Endothelial cell of umbilical vein (primary cell): ENCODE measurements around the gene GULP1. TPM values are rescaled to one million over a fixed set of nuclear protein-coding genes. Genes with fewer than 3 reads are reported as not detected.

Experiments used
- BruUV-seq: library from RNA; stranded (reverse); fragments of 400-500 nt; replicated peaks from 2 replicates; lab custom pipeline; 2021; lab: Mats Ljungman, UMichigan
- CTCF ChIA-PET: fragments of 300-600, 350-600 bp; sonication (Branson Sonifier 250); formaldehyde crosslinking; loops from one replicate; lab custom pipeline; 2021; ENCODE audit warnings: antibody characterized with exemption, inconsistent platforms; lab: Charles Lee
- POLR2A ChIA-PET: fragments of 300-600, 350-600 bp; sonication (Branson Sonifier 250); formaldehyde crosslinking; loops from one replicate; lab custom pipeline; 2021; ENCODE audit warnings: antibody characterized with exemption, inconsistent platforms; lab: Charles Lee
- DNase-seq: peaks from one replicate; pipeline ENCODE4 v3.0.0-alpha.2; 2011; ENCODE audit warnings: low read depth, low spot score
- FAIRE-seq: peaks from 2 replicates; lab custom pipeline; 2011; peaks lifted over from hg19 to GRCh38; lab: Jason Lieb, UNC
- H2AFZ ChIP-seq: 2 replicates; pipeline ENCODE4 v1.6.0; 2012; ENCODE audit warnings: low read depth, low read length, control low read depth, inconsistent platforms
- H3K27ac ChIP-seq: 2 replicates; pipeline ENCODE4 v1.5.1; 2011; ENCODE audit warnings: low read depth, mild to moderate bottlenecking, control low read depth, low read length, moderate library complexity; ENCODE audit not compliant: insufficient read depth
- H3K27me3 ChIP-seq, 2 experiments: 2 replicates each; pipeline versions ENCODE4 v1.6.0 to v1.6.1; 2011; ENCODE audit warnings: low read length in 2 of 2, mixed read lengths in 1 of 2; ENCODE audit not compliant: control insufficient read depth in 2 of 2, insufficient read depth in 2 of 2
- H3K36me3 ChIP-seq, 2 experiments: 2 replicates in 1 of 2; 3 replicates in 1 of 2; pipeline ENCODE4 v1.5.1; 2011; ENCODE audit warnings: low read length in 2 of 2, mild to moderate bottlenecking in 1 of 2, moderate library complexity in 1 of 2; ENCODE audit not compliant: control insufficient read depth in 2 of 2, insufficient read depth in 2 of 2; ENCODE audit errors: extremely low read depth in 1 of 2
- H3K4me1 ChIP-seq: 3 replicates; pipeline ENCODE4 v1.5.1; 2011; ENCODE audit warnings: mild to moderate bottlenecking, low read length; ENCODE audit not compliant: control insufficient read depth, insufficient read depth; ENCODE audit errors: extremely low read depth
- H3K4me2 ChIP-seq: 2 replicates; pipeline ENCODE4 v1.6.1; 2011; ENCODE audit warnings: low read length, control low read depth, mixed read lengths; ENCODE audit not compliant: insufficient read depth
- H3K4me3 ChIP-seq, 3 experiments: fragments of 200-600 bp in 1 of 3; sonication (generic), shearing (Covaris generic) in 1 of 3; replicated peaks in 1 of 3; 2 replicates each; pipeline ENCODE4 v1.5.1; 2011 to 2016; ENCODE audit warnings: control low read depth in 3 of 3, low read length in 3 of 3, mild to moderate bottlenecking in 2 of 3, inconsistent platforms in 1 of 3, low read depth in 1 of 3, moderate library complexity in 1 of 3; ENCODE audit not compliant: insufficient read depth in 1 of 3
- H3K79me2 ChIP-seq: 2 replicates; pipeline ENCODE4 v1.6.0; 2012; ENCODE audit warnings: low read length, inconsistent platforms; ENCODE audit not compliant: control insufficient read depth, insufficient read depth
- H3K9ac ChIP-seq: replicated peaks from 2 replicates; pipeline ENCODE3; 2011; ENCODE audit warnings: low read length, control low read depth; ENCODE audit not compliant: insufficient read depth; ENCODE audit errors: extremely low read depth
- H3K9me1 ChIP-seq: replicated peaks from 3 replicates; pipeline ENCODE4 v1.6.0; 2011; ENCODE audit warnings: mild to moderate bottlenecking, low read length; ENCODE audit not compliant: control insufficient read depth, insufficient read depth; ENCODE audit errors: extremely low read depth
- H3K9me3 ChIP-seq: replicated peaks from 2 replicates; pipeline ENCODE4 v1.5.1; 2012; ENCODE audit warnings: low read length, inconsistent platforms; ENCODE audit not compliant: control insufficient read depth, insufficient read depth
- H4K20me1 ChIP-seq: replicated peaks from 2 replicates; pipeline ENCODE3; 2011; ENCODE audit warnings: mild to moderate bottlenecking, low read length; ENCODE audit not compliant: control insufficient read depth, insufficient read depth; ENCODE audit errors: extremely low read depth
- GATA2 ChIP-seq: IDR thresholded peaks from 2 replicates; pipeline ENCODE4 v1.7.0; 2011; ENCODE audit warnings: low read depth, mild to moderate bottlenecking, moderate library complexity, mixed read lengths, low read length; ENCODE audit not compliant: insufficient read length, insufficient read depth
- JUN ChIP-seq: IDR thresholded peaks from 2 replicates; pipeline ENCODE4 v1.6.1; 2011; ENCODE audit warnings: borderline replicate concordance, low read depth; ENCODE audit not compliant: insufficient read length, insufficient read depth
- POLR2A ChIP-seq: IDR thresholded peaks from 2 replicates; pipeline ENCODE4 v1.6.1; 2012; ENCODE audit warnings: low read depth, mild to moderate bottlenecking, control low read depth, low read length
- POLR2AphosphoS5 ChIP-seq: IDR thresholded peaks from 2 replicates; pipeline ENCODE4 v1.6.1; 2012; ENCODE audit warnings: low read depth, mild to moderate bottlenecking, control low read depth, low read length, moderate library complexity; ENCODE audit not compliant: insufficient read depth
- dilution Hi-C: fragments of 300-500 bp; cut with MboI; formaldehyde crosslinking; loops from one replicate; pipeline ENCODE4 v1.15.0; 2019; ENCODE audit warnings: low sequenced_read_pairs; ENCODE audit not compliant: extremely low pct_ligation_motif_present
- intact Hi-C: fragments of 100-400 bp; cut with micrococcal nuclease; formaldehyde crosslinking; loops from one replicate; pipeline ENCODE4 v1.10.0; 2022
- polyA plus RNA-seq, 4 experiments: library from polyadenylated mRNA; depleted of rRNA in 3 of 4; stranded (reverse) in 3 of 4; unstranded in 1 of 4; fragments of >200 nt; gene quantifications; 2 replicates each; pipeline versions ENCODE4 v1.2.1 to v1.2.3, GENCODE V29; 2011 to 2012; ENCODE audit warnings: missing spikeins in 1 of 4
- total RNA-seq: library from RNA; stranded (reverse); gene quantifications from 2 replicates; pipeline ENCODE4 v1.2.3, GENCODE V29; 2021

The GULP1 gene
- total and polyA plus RNA-seq, 2 donors (not counting 3 experiments of a cell fraction or from before 2014, with no cell fraction given) = 24.4 to 53.8 TPM

GRCh38 chr2:188383158-188383557 is 91.5 kb downstream of the GULP1 start:
- POLR2A ChIA-PET = no interaction called here
- peaks cover 9% of the 10 kb centered on the region for H3K79me2 ChIP-seq
- FAIRE-seq = no peak

DNA sequence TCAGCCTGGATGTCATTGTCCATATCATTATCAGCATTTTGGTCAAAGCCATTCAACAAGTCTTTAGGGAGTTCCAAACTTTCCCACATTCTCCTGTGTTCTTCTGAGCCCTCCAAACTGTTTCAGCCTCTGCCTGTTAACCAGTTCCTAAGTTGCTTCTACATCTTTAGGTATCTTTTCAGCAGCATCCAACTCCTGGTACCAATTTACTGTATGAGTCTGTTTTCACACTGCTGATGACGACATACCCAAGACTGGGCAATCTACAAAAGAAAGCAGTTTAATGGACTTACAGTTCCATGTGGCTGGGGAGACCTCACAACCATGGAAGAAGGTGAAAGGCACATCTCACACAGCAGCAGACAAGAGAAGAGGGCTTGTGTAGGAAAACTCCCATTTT is 94.2 kb downstream of the GULP1 start:
- DNase-seq = no peak
- no peaks in the 10 kb centered on the region for H3K27me3 ChIP-seq
- H3K27ac ChIP-seq = no peak overlapping the region
- H3K9me3 ChIP-seq = no peaks in the 10 kb centered on the region
- BruUV-seq = no TSS peak
- dilution Hi-C loops = no loop called here
- H3K4me3 ChIP-seq = no peak overlapping the region
- no peaks in the 10 kb centered on the region for H3K36me3 ChIP-seq
- FAIRE-seq = no peak
- H4K20me1 ChIP-seq = no peaks in the 10 kb centered on the region
- no peaks in the 10 kb centered on the region for H3K9me1 ChIP-seq
- POLR2A ChIA-PET = no interaction called here
- H3K4me1 ChIP-seq = peaks cover 18% of the 10 kb centered on the region
- no peak overlapping the region for H2AFZ ChIP-seq
- CTCF ChIA-PET = no interaction called here
- H3K79me2 ChIP-seq = peaks cover 4% of the 10 kb centered on the region
- no peak overlapping the region for H3K4me2 ChIP-seq
- H3K9ac ChIP-seq = no peak overlapping the region
- intact Hi-C loops = no loop called here
- TF ChIP-seq JUN (no peak), POLR2AphosphoS5 (no peak), POLR2A (no peak)

More at GRCh38 chr2:188383158-188383557, 91.5 kb downstream of the GULP1 start:
- Histone ChIP-seq H3K36me3 (no peaks in the 10 kb centered on the region), H3K27me3 (no peaks in the 10 kb centered on the region), H3K4me1 (peaks cover 28% of the 10 kb centered on the region), H4K20me1 (no peaks in the 10 kb centered on the region), H2AFZ (no peak overlapping the region), H3K9ac (no peak overlapping the region), H3K4me2 (peak overlapping the region; percentile 2), H3K9me3 (no peaks in the 10 kb centered on the region), H3K9me1 (no peaks in the 10 kb centered on the region), H3K4me3 (no peak overlapping the region), H3K27ac (no peak overlapping the region)
- intact Hi-C loops = loop anchor here (5.0 kb wide), 1 partner anchor 129 kb away; no protein-coding TSS in a partner anchor
- TF ChIP-seq GATA2 = no peak
- CTCF ChIA-PET = interaction anchor here (1.6 kb wide), 1 partner anchor 9 kb away, joined by 5 read pairs; no protein-coding TSS in a partner anchor
- DNase-seq = peak; percentile 39
- dilution Hi-C loops = no loop called here
- BruUV-seq = no TSS peak
